K562 (cell line): ENCODE measurements around the gene AMDHD2. TPM values are rescaled to one million over a fixed set of nuclear protein-coding genes. Genes with fewer than 3 reads are reported as not detected.

Source experiments
- ATAC-seq: fragments of 200-7000 bp; cut with Tn5 transposase; 3 replicates; pipeline ENCODE4 v1.9.1; 2020; ENCODE audit warnings: moderate library complexity
- BruUV-seq: library from RNA; stranded (reverse); fragments of 400-500 nt; replicated peaks from 2 replicates; lab custom pipeline; 2021; lab: Mats Ljungman, UMichigan
- CTCF ChIA-PET: fragments of 300-600 bp; formaldehyde crosslinking; extraction: SDS; loops from one replicate; lab custom pipeline; 2021; ENCODE audit warnings: low intra/inter-chr PET ratio; lab: Yijun Ruan, JAX
- POLR2A ChIA-PET: fragments of 300-600, 350-650 bp; sonication (Branson Sonifier 250); formaldehyde crosslinking; extraction: SDS; loops from one replicate; lab custom pipeline; 2021; ENCODE audit warnings: antibody characterized with exemption, inconsistent platforms; lab: Yijun Ruan, JAX
- DNase-seq, 4 experiments: peaks; one replicate each; pipeline versions ENCODE4 v3.0.0 to v3.0.0-alpha.2; 2011 to 2018; ENCODE audit warnings: low spot score in 3 of 4, mixed read lengths in 3 of 4; ENCODE audit errors: extremely low read depth in 1 of 4
- FAIRE-seq: peaks from 2 replicates; lab custom pipeline; 2011; peaks lifted over from hg19 to GRCh38; lab: Jason Lieb, UNC
- H2AFZ ChIP-seq: 2 replicates; pipeline ENCODE4 v1.6.0; 2011; ENCODE audit warnings: low read depth, low read length, control low read depth, inconsistent platforms
- H3K27ac ChIP-seq: fragments of 200-600 bp; 3 replicates; pipeline ENCODE4 v1.8.0; 2011; ENCODE audit warnings: low read depth, mild to moderate bottlenecking, control low read depth, inconsistent platforms, low read length, moderate library complexity, mixed read lengths; ENCODE audit errors: extremely low read depth
- H3K27me3 ChIP-seq, 2 experiments: fragments of 300-600 bp in 1 of 2; 2 replicates in 1 of 2; 3 replicates in 1 of 2; pipeline versions ENCODE4 v1.6.0 to v1.8.0; 2011; ENCODE audit warnings: inconsistent platforms in 2 of 2, low read length in 2 of 2, mild to moderate bottlenecking in 1 of 2, mixed read lengths in 1 of 2, moderate library complexity in 1 of 2; ENCODE audit not compliant: control insufficient read depth in 2 of 2, insufficient read depth in 2 of 2
- H3K36me3 ChIP-seq: fragments of 300-600 bp; 3 replicates; pipeline ENCODE4 v1.8.0; 2011; ENCODE audit warnings: mild to moderate bottlenecking, low read length, inconsistent platforms; ENCODE audit not compliant: control insufficient read depth, insufficient read depth
- H3K4me1 ChIP-seq, 2 experiments: fragments of 200-600 bp in 1 of 2; replicated peaks in 1 of 2; 2 replicates in 1 of 2; 3 replicates in 1 of 2; pipeline versions ENCODE4 v1.5.1 to v1.8.0; 2011; ENCODE audit warnings: inconsistent platforms in 2 of 2, low read length in 2 of 2, mild to moderate bottlenecking in 1 of 2, mixed read lengths in 1 of 2, moderate library complexity in 1 of 2; ENCODE audit not compliant: control insufficient read depth in 2 of 2, insufficient read depth in 2 of 2
- H3K4me2 ChIP-seq: 2 replicates; pipeline ENCODE4 v1.6.1; 2011; ENCODE audit warnings: low read length, control low read depth, inconsistent platforms, mixed read lengths; ENCODE audit not compliant: insufficient read depth
- H3K4me3 ChIP-seq: fragments of 200-600 bp; sonication (generic), shearing (Covaris generic); 2 replicates; pipeline ENCODE4 v1.5.1; 2016; ENCODE audit warnings: control low read depth, inconsistent platforms
- H3K79me2 ChIP-seq: fragments of 200-600 bp; 3 replicates; pipeline ENCODE4 v1.8.0; 2011; ENCODE audit warnings: low read length, inconsistent platforms; ENCODE audit not compliant: control insufficient read depth, insufficient read depth
- H3K9ac ChIP-seq, 2 experiments: 2 replicates each; pipeline versions ENCODE4 v1.6.0 to v1.6.1; 2011; ENCODE audit warnings: low read depth in 2 of 2, low read length in 2 of 2, control low read depth in 1 of 2, inconsistent platforms in 1 of 2, mild to moderate bottlenecking in 1 of 2, mixed read lengths in 1 of 2; ENCODE audit not compliant: insufficient read depth in 1 of 2
- H3K9me1 ChIP-seq: one replicate; pipeline ENCODE4 v1.6.0; 2011; ENCODE audit warnings: inconsistent platforms, mild to moderate bottlenecking, low read length, moderate library complexity; ENCODE audit not compliant: control insufficient read depth, insufficient read depth
- H3K9me3 ChIP-seq: replicated peaks from 2 replicates; pipeline ENCODE4 v1.5.1; 2011; ENCODE audit warnings: low read depth, low read length, inconsistent platforms; ENCODE audit not compliant: control insufficient read depth, insufficient read depth
- H4K20me1 ChIP-seq: replicated peaks from 2 replicates; pipeline ENCODE4 v1.6.1; 2011; ENCODE audit warnings: low read length, inconsistent platforms, mixed read lengths; ENCODE audit not compliant: control insufficient read depth, insufficient read depth
- DPF2 ChIP-seq: fragments of 450-650 bp; IDR thresholded peaks from 2 replicates; pipeline ENCODE4 v1.6.1; 2016
- GATAD2A ChIP-seq: fragments of 450-650 bp; IDR thresholded peaks from 2 replicates; pipeline ENCODE4 v1.6.1; 2017
- NFIX ChIP-seq: fragments of 250-450 bp; sonication (Bioruptor Pico); IDR thresholded peaks from 2 replicates; pipeline ENCODE4 v1.4.0; 2020; ENCODE audit warnings: low read depth, mild to moderate bottlenecking, moderate library complexity
- NR2C1 ChIP-seq, 2 experiments: fragments of 450-650 bp; IDR thresholded peaks; 2 replicates each; pipeline ENCODE4 v1.6.1; 2017; ENCODE audit warnings: mild to moderate bottlenecking in 2 of 2, antibody characterized with exemption in 1 of 2, inconsistent platforms in 1 of 2, missing compliant biosample characterization in 1 of 2, missing genetic modification characterization in 1 of 2
- SMARCA5 ChIP-seq: fragments of 450-650 bp; IDR thresholded peaks from 2 replicates; pipeline ENCODE4 v1.6.1; 2016
- TFAP4 ChIP-seq: sonication (generic); formaldehyde crosslinking; IDR thresholded peaks from 2 replicates; pipeline ENCODE4 v1.8.0; 2022; ENCODE audit warnings: missing genetic modification reagents, mild to moderate bottlenecking, moderate library complexity, borderline replicate concordance
- ZNF699 ChIP-seq: fragments of 250-450 bp; sonication (Bioruptor Pico); IDR thresholded peaks from 2 replicates; pipeline ENCODE4 v1.8.0; 2021; ENCODE audit warnings: mild to moderate bottlenecking, moderate library complexity; ENCODE audit not compliant: insufficient replicate concordance
- ZNF764 ChIP-seq: fragments of 250-450 bp; sonication (Bioruptor Pico); IDR thresholded peaks from 2 replicates; pipeline ENCODE4 v1.4.0; 2020; ENCODE audit warnings: low read depth, mild to moderate bottlenecking, moderate library complexity
- WGBS: fragments of 100-300 bp; shearing (Covaris generic); methylation state at CpG from one replicate; pipeline ENCODE4 v1.1.6; 2016; ENCODE audit warnings: low coverage, mixed read lengths; ENCODE audit not compliant: insufficient coverage; ENCODE audit errors: missing lambda C conversion rate; 5-methylcytosine and 5-hydroxymethylcytosine counted together
- in situ Hi-C: fragments of 300-500 bp; cut with MboI; formaldehyde crosslinking; loops from 4 replicates; pipeline ENCODE4 v1.15.0; 2018; ENCODE audit warnings: inconsistent platforms, mixed read lengths
- intact Hi-C: fragments of 100-400 bp; cut with micrococcal nuclease; formaldehyde crosslinking; loops from 2 replicates; pipeline ENCODE4 v1.14.2; 2022
- polyA plus RNA-seq, 8 experiments: library from polyadenylated mRNA; depleted of rRNA in 4 of 8; stranded (reverse) in 5 of 8; unstranded in 3 of 8; fragments of >200 nt; fragmentation: Nextera tagmentation in 2 of 8; fragmentation: Illumina TruSeq in 1 of 8; extraction: Ambion mirVana in 2 of 8; extraction: Trizol in 1 of 8; gene quantifications; 2 replicates each; pipeline versions ENCODE4 v1.2.1 to v1.2.3, GENCODE V29; 2011 to 2014; ENCODE audit warnings: inconsistent platforms in 1 of 8, missing spikeins in 1 of 8
- total RNA-seq, 7 experiments: library from RNA; depleted of rRNA in 6 of 7; stranded (reverse); fragments of >200 nt in 6 of 7; fragmentation: Illumina TruSeq in 2 of 7; extraction: Trizol in 2 of 7; gene quantifications; 2 replicates each; pipeline versions ENCODE4 v1.2.1 to v1.2.3, GENCODE V29; 2011 to 2021; ENCODE audit warnings: low replicate concordance in 1 of 7
- TF ChIP-seq, protein P1 (sequence below), 3 experiments: fragments of 200-800 bp in 1 of 3; sonication (Bioruptor generic) in 1 of 3; sonication (generic) in 1 of 3; formaldehyde crosslinking in 1 of 3; IDR thresholded peaks; 2 replicates each; pipeline versions ENCODE4 v1.6.1 to v1.8.0; 2016 to 2022; ENCODE audit warnings: mild to moderate bottlenecking in 2 of 3, missing compliant biosample characterization in 2 of 3, missing genetic modification characterization in 2 of 3, missing genetic modification reagents in 1 of 3
- TF ChIP-seq, protein P2 (sequence below): fragments of 250-450 bp; sonication (Bioruptor Pico); IDR thresholded peaks from 2 replicates; pipeline ENCODE4 v1.8.0; 2022; ENCODE audit warnings: inconsistent platforms
- TF ChIP-seq, protein P3 (sequence below): fragments of 250-450 bp; sonication (Bioruptor Pico); IDR thresholded peaks from 2 replicates; pipeline ENCODE4 v1.8.0; 2022; ENCODE audit warnings: moderate library complexity, mild to moderate bottlenecking, inconsistent platforms

Gene AMDHD2
- total and polyA plus RNA-seq, 9 of the 15 experiments (the other 6 are each of a cell fraction or from before 2014, with no cell fraction given): 0.38 to 56.9 (median 18.3) TPM; not detected in 1

GRCh38 chr16:2532494-2533141 is 12.4 kb downstream of the AMDHD2 start:
- peak; percentile 54 to 63 (median 56) for DNase-seq
- peak; percentile 67 for FAIRE-seq
- H3K79me2 ChIP-seq: no peaks in the 10 kb centered on the region
- ATAC-seq: peak; percentile 39
- in situ Hi-C loops: no loop called here
- peak overlapping the region; percentile 94 for H2AFZ ChIP-seq
- no TSS peak for BruUV-seq
- peaks cover 34% of the 10 kb centered on the region; the same call in 2 of the 3 replicates for H3K36me3 ChIP-seq
- no peaks in the 10 kb centered on the region for H3K9me3 ChIP-seq
- H3K4me1 ChIP-seq: peaks cover 15 to 68% of the 10 kb centered on the region in 2 experiments; a peak in 4 of 5 replicates
- H3K4me3 ChIP-seq: peak overlapping the region; percentile 51
- intact Hi-C loops: no loop called here
- peak overlapping the region; percentile 75 to 93 for H3K9ac ChIP-seq
- peak overlapping the region; percentile 48 for H3K27ac ChIP-seq
- POLR2A ChIA-PET: interaction anchor here (0.6 to 3.8 kb wide), 5 partner anchors 11 to 56 kb away, joined by 3 to 45 read pairs (median 3); partner anchors contain the start of gene AMDHD2
- CTCF ChIA-PET: no interaction called here
- no peaks in the 10 kb centered on the region for H4K20me1 ChIP-seq
- peaks cover 3% of the 10 kb centered on the region for H3K9me1 ChIP-seq
- 5% methylated on average over 32 of the region's 37 CpGs for WGBS
- peak overlapping the region; percentile 79 for H3K4me2 ChIP-seq
- no peaks in the 10 kb centered on the region for H3K27me3 ChIP-seq
- no peak for TF ChIP-seq NFIX (CRISPR knock-in tag)
- TF ChIP-seq SMARCA5: no peak
- TF ChIP-seq, protein P1, sequence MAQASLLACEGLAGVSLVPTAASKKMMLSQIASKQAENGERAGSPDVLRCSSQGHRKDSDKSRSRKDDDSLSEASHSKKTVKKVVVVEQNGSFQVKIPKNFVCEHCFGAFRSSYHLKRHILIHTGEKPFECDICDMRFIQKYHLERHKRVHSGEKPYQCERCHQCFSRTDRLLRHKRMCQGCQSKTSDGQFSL (CRISPR knock-in tag; IDR thresholded peaks at IDR 0.05): no peak
- TF ChIP-seq, protein P1 (tag; IDR thresholded peaks at IDR 0.05): no peak
- TF ChIP-seq NR2C1 (IDR thresholded peaks at IDR 0.05): no peak
- TF ChIP-seq NR2C1 (tag; IDR thresholded peaks at IDR 0.05): no peak
- TF ChIP-seq ZNF699 (CRISPR knock-in tag): no peak
- no peak for TF ChIP-seq ZNF764 (CRISPR knock-in tag)
- TF ChIP-seq GATAD2A: 0 out of 2 replicates have a peak, but pooled peaks have one; percentile 9
- TF ChIP-seq, protein P2, sequence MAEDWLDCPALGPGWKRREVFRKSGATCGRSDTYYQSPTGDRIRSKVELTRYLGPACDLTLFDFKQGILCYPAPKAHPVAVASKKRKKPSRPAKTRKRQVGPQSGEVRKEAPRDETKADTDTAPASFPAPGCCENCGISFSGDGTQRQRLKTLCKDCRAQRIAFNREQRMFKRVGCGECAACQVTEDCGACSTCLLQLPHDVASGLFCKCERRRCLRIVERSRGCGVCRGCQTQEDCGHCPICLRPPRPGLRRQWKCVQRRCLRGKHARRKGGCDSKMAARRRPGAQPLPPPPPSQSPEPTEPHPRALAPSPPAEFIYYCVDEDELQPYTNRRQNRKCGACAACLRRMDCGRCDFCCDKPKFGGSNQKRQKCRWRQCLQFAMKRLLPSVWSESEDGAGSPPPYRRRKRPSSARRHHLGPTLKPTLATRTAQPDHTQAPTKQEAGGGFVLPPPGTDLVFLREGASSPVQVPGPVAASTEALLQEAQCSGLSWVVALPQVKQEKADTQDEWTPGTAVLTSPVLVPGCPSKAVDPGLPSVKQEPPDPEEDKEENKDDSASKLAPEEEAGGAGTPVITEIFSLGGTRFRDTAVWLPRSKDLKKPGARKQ (CRISPR knock-in tag): no peak
- TF ChIP-seq, protein P3, sequence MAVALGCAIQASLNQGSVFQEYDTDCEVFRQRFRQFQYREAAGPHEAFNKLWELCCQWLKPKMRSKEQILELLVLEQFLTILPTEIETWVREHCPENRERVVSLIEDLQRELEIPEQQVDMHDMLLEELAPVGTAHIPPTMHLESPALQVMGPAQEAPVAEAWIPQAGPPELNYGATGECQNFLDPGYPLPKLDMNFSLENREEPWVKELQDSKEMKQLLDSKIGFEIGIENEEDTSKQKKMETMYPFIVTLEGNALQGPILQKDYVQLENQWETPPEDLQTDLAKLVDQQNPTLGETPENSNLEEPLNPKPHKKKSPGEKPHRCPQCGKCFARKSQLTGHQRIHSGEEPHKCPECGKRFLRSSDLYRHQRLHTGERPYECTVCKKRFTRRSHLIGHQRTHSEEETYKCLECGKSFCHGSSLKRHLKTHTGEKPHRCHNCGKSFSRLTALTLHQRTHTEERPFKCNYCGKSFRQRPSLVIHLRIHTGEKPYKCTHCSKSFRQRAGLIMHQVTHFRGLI (CRISPR knock-in tag): no peak
- peak; percentile 29; the same call in 1 of the 2 replicates for TF ChIP-seq TFAP4
- TF ChIP-seq DPF2: 0 out of 2 replicates have a peak, but pooled peaks have one; percentile 11
